HG03159 (cell line): ENCODE measurements around the gene TOR1A.
"Not testable (repeated sequence)": the region's sequence is repeated elsewhere in the genome, so short reads cannot be mapped to it uniquely, and the experiment has no call there.

ENCODE experiments used
- ATAC-seq: cut with Tn5 transposase; IDR thresholded peaks from one replicate; pipeline ENCODE4 v1.9.1; 2021; ENCODE audit warnings: mild to moderate bottlenecking, moderate library complexity; ENCODE audit not compliant: unreplicated experiment

TOR1A gene

DNA sequence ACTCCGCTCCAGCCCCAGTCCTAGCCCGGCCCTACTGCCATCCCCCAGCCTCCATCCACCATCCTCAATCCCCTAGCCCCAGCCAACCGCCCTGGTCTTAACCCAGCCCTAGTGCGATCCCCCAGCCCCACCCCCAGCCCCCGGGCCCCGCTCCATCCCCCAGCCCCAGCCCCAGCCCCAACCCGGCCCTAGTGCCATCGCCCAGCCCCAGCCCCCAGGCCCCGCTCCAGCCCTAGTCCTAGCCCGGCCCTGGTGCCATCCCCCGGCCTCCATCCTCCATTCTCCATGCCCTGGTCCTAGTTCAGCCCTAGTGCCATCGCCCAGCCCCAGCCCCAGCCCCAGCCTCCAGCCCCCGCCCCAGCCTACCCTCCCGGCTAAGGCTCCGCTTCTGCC, 398 bp downstream of the TOR1A start:
- ATAC-seq = peak; percentile 22

DNA sequence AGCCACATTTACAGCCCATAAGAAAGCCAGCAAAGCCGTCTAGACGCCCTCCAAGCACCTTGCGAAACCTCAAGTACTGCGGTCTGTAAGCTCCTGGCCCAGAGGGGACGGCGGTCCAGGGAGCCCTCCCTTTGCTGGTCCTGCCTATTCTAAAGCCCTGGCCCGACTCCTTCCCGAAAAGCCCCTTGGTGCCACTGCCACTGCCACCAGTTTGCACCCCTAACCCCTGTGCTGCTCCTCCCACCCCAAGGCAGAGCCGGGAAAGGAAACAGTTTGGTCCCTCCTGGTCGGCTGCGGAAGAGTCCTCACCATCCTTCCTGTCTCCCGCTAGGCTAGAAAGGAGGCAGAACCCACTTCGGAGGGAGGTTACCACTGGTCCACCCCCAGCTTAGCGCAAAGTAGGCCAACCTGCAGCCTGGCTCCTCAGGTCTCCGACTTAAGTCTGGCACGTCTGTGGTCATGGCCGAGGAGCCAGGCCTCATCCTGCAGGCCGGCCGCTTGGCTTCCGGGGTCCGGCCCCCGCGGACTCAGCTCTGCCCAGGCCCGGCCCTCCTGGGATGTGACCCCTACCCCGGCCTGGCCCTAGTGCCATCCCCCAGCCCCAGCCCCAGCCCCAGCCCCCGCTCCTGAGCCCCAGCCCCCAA, 916 bp downstream of the TOR1A start:
- ATAC-seq = no peak

DNA sequence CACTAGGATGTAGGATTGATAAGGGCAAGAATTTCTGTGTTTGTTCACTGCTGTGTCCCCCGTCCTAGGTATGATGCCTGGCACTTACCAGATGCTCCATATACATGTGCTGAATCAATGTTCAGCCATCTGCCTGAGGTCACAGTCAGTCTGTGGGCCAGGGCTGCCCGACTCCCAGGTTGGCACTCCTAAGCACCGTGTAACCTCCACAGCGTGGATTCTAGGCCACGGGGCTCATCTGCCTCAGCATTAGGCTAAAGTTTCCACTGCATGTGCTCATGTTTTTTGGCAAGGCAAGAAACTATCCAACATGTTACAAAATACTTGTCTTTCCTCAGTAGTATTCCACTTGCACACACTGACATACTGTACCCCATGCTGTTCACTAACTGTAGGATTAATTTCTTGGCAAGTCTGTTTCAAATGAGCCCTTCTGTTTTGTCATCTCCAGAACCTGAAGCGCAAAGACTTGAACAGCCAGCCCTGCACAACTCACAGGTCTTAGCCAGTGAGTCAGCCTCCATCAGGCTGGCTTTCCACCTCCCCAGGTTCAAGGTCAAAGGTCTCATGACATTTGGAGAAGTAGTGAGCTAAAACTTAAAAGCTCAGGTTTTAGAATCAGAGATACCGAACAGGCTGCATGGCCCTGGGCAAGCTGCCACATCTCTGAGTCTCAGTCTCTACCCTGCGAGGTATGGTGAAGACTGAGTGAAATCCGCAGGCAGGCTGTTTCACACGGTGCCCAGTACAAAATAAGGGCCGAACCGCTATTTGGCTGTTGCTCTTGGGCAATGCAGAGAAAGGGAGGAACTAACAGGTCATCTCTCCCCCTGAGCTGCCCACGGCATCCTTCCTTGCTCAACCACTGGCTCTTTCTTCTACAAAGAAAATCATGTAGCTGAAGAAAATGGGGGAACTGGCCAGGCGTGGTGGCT, 7.2 kb downstream of the TOR1A start:
- no peak for ATAC-seq

DNA sequence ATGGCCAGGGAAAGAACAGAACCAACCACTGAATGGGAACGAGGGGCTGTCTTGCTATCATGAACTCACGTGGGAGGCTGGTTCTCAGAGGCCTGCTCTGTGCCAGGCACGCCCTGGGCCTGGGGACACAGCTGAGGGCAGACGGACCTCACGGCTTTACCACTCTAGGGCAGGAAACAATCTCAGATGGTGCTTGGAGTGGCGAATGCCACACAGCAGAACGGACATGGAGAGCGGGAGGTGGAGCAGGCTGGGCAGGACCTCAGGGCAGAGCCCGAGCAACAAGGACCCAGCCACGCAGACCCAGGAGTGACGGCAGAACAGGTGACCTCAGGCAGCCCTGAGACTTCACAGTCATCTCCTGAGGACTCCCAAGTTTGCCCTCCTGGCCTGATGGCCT, 8.7 kb downstream of the TOR1A start:
- ATAC-seq = no peak

DNA sequence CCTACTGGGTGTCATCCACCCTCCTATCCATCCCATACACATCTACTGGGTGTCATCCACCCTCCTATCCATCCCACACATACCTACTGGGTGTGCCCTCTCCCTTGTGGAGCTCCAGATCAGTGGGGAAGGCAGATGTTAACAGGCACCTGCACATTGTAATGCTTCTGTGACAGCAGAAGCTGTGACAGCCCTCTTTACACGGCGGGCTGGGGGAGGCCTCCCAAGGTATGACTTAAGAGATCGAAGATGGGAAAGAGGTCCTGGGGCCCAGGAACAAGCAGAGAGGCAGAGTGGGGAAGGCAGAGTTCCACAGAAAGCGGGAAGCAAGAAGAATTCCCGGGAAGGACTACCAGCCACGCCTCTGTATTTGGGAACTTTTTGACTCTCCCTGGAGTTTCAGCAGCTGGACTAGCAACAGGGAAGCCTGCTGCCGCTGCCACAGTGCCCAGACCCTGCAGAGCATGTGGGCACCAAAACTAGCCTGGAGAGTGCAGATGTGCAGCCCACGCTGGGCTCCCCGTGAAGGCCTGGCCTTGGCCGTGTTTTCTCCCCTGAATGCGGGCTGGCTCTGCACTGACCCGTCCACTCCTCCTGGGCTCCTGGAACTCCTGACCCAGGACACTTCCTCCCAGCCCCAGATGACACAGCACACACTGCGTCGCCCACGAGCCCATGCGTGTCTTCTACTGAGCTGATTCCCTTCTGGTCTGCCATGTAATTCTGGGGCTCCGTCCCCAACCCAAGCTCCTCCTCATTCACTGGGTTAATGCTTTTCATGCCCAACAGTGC, 9.3 kb downstream of the TOR1A start:
- no peak for ATAC-seq

DNA sequence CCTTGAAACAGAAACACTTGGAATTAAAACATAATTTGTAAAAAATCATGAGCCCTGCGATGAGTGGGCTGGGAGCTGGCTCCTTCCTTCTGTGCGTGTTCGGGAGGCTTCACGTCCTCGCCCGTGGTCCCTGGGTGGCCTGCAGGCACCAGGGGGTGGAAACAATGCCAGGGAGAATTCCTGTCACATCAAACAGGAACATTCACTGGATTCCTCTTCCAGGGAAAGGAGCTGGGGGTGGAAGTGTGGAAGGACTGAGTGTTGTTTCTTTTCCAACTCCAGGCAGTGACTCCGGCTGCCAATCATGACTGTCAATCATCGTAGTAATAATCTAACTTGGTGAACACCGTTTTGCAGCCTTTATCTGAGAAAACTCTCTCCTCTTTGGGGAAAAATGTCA, 10.3 kb downstream of the TOR1A start:
- ATAC-seq = no peak

DNA sequence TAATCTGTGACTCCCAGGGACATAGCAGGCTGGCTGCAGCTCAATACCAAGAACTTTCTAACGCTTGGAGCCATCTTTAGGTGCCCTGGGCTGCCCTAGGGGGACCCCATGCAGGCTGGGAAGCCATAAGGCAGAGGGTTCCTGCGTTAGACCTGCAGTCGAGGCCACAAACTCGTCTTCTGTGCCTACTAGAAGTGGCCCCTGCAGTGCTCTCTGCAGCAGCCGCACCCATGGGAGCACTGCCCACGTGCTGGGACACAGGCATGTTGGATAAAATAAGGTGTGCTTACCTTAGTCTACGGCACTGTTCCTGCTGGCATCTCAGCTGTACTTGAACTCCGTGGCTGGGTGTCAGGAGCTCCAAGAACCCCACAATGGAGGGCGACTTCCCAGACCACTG, 11.6 kb downstream of the TOR1A start:
- no peak for ATAC-seq

DNA sequence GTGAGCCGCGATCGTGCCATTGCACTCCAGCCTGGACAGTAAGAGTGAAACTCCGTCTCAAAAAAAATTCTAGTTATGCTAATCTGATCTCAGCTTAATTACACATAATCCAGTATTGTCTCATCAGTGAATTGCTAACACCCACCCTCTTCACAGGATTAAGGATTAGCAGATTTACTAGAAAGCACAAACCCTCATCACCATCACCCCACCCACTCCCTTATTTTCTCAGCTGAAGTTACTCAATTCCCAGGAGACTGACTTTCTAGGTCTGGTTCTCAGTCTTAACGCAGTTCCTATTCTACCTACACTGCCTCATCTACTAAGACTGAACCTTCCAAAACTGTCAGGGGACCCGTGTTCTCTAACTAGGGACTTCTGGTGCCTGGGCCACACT, 12.0 kb downstream of the TOR1A start:
- ATAC-seq = no peak

DNA sequence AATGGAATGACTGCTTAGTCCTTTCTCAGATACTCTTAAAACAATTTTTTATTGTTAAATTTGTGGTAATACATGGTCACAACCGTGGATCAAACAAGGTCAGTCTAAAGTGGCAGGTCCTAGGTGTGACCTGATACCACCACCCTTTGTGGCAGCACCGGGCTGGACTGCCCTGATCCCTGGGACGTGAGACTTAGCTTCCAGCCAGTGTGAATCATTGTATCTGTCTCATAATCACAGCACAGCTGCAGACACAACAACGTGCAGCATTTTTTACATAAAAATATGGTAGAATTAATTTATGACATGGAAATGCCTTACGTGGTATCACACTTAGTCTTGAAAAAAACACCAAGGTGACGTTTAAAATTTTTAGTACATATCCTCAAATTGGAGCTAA, 13.1 kb downstream of the TOR1A start:
- no peak for ATAC-seq

DNA sequence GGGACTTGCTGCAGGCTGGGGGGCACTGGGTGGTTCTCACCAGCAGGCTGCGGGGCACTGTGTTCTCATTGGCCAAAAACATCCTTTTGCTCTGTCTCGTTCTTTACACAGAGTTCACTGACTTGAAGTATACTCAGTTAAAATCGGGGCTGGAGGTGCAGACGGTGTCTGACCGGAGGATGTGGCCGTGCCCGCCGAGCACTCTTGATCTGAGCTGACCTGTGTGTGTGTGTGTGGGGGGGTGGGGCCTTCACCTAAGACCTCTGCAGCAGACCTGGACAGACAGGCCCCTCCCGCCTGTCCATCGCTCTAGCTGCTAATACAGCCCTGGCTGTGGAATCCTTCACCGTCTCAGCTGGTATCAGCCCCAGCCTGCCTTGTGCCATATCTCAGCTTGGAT, 13.8 kb downstream of the TOR1A start:
- no peak for ATAC-seq

DNA sequence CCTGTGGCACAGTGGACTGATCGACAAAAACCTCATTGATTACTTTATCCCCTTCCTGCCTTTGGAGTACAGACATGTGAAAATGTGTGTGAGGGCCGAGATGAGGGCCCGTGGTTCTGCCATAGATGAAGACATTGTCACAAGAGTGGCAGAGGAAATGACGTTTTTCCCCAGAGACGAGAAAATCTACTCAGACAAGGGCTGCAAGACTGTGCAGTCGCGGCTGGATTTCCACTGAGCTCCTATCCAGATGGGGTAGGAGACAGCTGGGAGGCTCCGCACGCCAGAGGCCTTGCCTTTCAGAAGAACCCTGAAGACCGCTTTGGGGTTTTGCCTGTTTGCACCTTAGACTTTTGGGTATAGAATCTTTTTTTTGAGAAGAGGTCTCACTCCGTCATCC, 14.6 kb downstream of the TOR1A start:
- no peak for ATAC-seq

DNA sequence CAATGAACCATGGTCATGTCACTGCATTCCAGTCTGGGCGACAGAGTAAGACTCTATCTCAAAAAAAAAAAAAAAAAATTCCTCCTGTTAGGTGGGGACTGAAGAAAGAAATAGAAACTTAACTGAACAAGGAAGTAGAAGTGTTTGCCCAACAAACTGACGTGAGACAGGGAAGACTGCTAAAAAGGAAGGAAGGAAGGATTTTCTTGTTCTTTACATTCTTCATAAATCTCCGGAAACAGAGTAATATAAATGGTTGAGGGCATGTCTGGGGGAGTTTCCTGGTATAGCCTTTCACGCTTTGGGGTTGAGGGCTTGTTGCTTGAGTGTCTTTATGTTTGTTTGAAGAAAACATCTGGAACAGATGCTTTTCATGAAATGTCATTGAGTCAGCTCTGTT, 17.9 kb downstream of the TOR1A start:
- no peak for ATAC-seq

DNA sequence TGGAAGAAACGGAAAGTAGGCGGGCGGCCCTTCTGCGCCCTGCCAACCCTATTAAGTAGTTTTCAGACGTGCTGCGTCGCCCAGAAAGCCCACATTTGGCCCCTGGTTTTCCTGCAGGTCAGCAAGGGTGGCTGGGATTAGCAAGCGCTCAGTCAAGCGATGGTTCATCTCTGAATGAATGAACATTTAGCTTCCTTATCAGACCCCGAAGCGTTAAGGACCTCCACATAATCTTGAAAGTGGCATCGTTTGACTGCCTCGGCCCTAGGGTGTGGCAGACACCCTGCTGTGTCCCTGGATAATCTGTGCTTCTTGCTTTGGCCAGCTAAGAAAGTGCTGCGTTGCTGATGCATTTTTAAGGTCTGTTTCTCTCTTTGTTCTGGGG, 20.3 kb downstream of the TOR1A start:
- ATAC-seq = peak; percentile 5

DNA sequence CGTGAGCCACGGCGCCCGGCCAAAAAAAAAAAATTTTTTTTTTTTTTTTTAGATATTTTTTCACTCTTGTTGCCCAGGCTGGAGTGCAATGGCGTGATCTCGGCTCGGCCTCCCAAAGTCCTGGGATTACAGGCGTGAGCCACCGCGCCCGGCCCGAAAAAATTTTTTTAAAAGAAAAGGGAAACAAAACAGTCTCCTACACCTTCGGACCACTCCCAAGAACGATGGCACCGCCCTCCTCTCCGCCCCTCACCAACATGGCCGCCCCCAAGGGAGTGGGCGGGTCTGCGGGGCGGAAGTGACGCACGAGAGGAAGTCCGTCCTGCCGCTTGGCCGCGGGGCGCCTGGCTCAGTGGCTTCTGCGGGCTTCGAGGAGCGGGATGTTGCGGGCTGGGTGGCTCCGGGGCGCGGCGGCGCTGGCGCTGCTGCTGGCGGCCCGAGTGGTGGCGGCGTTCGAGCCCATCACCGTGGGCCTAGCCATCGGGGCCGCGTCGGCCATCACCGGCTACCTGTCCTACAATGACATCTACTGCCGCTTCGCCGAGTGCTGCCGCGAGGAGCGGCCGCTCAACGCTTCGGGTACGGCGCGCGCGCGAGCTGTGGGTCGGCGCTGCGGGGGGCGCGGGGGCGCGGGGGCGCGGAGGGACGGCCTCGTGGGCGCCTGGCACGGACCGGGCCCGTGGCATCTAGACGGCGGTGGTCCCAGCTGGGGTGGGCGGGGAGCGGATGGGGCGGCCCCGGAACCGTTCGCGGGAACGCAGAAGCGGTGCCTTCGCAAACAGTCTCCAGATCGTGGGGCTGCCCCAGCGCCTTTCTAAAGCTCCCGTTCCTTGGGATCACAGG, 20.9 kb downstream of the TOR1A start, which contains the start of gene TOR1B:
TOR1B (plus strand) TSS at position 352 of the 843 bp plus-strand sequence; CDS start at position 381, 29 bp downstream.
- peak; percentile 93 for ATAC-seq

DNA sequence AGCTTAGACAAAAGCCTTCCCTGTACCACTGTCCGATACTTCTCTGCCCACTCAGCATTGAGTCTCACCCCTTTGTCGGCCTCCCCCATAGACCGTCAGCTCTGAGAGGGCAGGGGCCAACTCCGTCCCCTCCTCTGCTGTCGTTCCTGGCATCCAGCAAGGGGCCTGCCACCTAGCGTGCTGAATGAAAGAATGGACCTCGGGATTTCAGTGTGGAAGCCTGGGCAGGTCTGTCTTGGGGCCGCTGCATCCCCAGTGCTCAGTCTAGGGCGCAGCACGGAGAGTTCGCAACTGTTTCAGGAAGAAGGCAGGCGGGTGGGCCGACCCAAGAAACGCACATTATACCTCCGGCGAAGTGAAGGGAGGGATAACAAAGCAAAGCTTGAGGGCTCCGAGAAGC, 22.4 kb downstream of the TOR1A start:
- ATAC-seq = no peak

DNA sequence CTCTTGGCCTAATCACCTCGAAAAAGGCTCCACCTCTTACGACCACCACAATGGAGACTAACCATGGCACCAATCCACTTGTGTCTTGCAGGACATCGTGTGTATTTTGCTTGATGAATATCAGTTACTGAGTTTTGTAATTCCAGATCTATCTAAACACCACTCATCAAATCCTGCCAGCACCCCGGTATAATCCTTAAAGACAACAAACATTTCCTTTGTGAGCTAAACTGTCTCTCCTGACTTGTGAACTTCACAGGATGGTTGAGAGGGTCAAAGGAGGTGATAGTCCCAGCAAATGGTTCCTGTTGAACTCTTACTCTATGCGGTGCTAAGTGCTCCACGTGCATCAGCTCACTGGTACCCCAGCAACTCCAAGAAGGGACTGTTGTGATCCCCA, 25.0 kb downstream of the TOR1A start:
- ATAC-seq = no peak

DNA sequence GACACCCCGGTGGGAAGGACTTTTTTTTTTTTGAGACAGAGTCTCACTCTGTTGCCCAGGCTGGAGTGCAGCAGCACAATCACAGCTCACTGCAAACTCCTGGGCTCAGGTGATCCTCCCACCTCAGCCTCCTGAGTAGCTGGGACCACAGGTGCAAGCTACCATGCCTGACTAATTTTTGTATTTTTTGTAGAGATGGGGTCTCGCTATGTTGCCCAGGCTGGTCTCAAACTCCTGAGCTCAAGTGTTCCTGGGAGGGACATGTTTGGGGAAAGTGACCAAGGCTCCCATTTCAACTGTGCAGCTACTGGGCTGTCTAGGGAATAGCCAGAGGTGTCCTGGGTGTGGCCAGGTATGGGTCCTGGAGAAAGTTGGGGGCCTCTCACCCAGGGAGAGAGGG, 27.9 kb downstream of the TOR1A start:
- ATAC-seq = not testable (repeated sequence)

DNA sequence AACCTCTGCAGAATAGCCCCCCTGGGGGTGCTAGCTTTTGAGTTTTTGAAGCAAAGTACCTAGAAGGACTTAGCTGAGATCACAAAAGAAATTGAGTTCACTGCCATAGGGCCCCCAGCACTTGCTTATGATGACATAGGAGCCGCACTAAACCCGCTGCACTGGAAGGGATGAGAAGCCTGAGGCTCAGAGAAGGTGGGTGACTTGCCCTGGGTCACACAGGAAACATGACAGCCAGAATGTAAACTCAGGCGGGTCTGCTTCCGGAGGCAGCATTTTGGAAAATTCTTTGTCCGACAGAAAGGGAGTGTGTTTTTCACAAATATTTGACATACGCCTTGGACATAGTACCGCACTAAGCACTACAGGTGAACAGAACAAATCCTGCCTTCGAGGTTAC, 29.4 kb downstream of the TOR1A start:
- no peak for ATAC-seq

DNA sequence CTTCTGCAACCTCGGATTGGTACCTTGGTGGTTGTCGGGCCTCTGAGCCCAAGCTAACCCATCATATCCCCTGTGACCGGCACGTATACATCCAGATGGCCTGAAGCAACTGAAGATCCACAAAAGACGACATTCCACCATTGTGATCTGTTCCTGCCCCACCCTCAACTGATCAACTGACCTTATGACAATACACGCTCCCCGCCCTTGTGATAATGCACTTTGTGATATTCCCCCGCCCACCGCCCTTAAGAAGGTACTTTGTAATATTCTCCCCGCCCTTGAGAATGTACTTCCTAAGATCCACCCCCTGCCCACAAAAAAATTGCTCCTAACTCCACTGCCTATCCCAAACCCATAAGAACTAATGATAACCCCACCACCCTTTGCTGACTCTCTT, 37.5 kb downstream of the TOR1A start:
- no peak for ATAC-seq

DNA sequence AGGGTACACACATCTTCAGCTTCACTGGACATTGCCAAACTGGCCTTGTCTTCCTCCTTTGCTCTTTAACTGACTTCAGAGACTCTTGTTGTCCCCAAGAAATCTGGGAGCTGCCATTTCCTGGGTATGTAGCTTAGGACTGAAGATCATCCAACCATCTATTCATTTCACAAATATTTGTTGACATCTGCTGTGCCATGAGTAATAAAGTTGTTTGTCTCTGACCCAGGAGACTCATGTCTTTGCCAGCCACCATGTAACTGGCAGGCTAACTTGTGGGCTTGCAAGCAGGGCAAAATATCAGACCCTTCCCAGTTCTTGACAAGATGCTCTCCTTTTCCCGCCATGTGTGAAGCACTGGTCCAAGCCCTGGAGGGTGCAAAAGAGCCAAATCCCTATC, 38.1 kb downstream of the TOR1A start:
- no peak for ATAC-seq

DNA sequence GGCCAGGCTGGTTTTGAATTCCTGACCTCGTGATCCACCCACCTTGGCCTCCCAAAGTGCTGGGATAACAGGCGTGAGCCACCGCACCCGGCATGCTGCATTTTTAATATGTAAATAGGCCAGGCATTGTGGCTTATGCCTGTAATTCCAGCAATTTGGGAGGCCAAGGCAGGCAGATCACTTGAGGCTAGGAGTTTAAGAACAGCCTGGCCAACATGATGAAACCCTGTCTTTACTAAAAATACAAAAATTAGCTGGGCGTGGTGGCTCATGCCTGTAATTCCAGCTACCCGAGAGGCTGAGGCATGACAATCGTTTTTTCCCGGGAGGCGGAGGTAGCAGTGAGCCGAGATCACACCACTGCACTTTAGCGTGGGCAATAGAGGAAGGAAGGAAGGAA, 39.0 kb downstream of the TOR1A start:
- ATAC-seq = not testable (repeated sequence)
